WERI-Rb-1 (cell line): ENCODE data around the gene KCNMA1.

Experiments
- DNase-seq: peaks from one replicate; pipeline ENCODE4 v3.0.0-alpha.2; 2020
- H3K27ac ChIP-seq: fragments of 250-450 bp; sonication (Bioruptor Pico); 2 replicates; pipeline ENCODE4 v1.5.1; 2020; ENCODE audit warnings: mild to moderate bottlenecking, moderate library complexity
- H3K27me3 ChIP-seq: fragments of 250-450 bp; sonication (Bioruptor Pico); 2 replicates; pipeline ENCODE4 v1.5.1; 2021; ENCODE audit warnings: mild to moderate bottlenecking, low read depth, moderate library complexity; ENCODE audit not compliant: insufficient read depth, severe bottlenecking
- H3K36me3 ChIP-seq: fragments of 250-450 bp; sonication (Bioruptor Pico); 2 replicates; pipeline ENCODE4 v1.5.1; 2020; ENCODE audit warnings: mild to moderate bottlenecking, moderate library complexity
- H3K4me3 ChIP-seq: 2 replicates; pipeline ENCODE4 v1.5.1; 2011; ENCODE audit warnings: low read depth, mild to moderate bottlenecking, control low read depth, low read length
- H3K9me3 ChIP-seq: fragments of 250-450 bp; sonication (Bioruptor Pico); 2 replicates; pipeline ENCODE4 v1.5.1; 2021; ENCODE audit warnings: mild to moderate bottlenecking, moderate library complexity; ENCODE audit not compliant: severe bottlenecking
- CTCF ChIP-seq: IDR thresholded peaks from 2 replicates; pipeline ENCODE4 v1.5.1; 2011; ENCODE audit warnings: low read depth, mild to moderate bottlenecking, control low read depth, inconsistent platforms, low read length

The KCNMA1 gene

GRCh38 chr10:77420947-77421523 is 216.6 kb downstream of the KCNMA1 start:
- Histone ChIP-seq H3K36me3 (no peaks in the 10 kb centered on the region), H3K4me3 (no peak overlapping the region), H3K27me3 (no peaks in the 10 kb centered on the region), H3K27ac (no peak overlapping the region), H3K9me3 (no peaks in the 10 kb centered on the region)
- TF ChIP-seq CTCF: no peak
- no peak for DNase-seq

GRCh38 chr10:77419979-77420378 is 217.6 kb downstream of the KCNMA1 start:
- no peak for DNase-seq
- no peaks in the 10 kb centered on the region for H3K27me3 ChIP-seq
- no peak for TF ChIP-seq CTCF
- H3K36me3 ChIP-seq: no peaks in the 10 kb centered on the region
- no peak overlapping the region for H3K4me3 ChIP-seq
- no peak overlapping the region for H3K27ac ChIP-seq
- no peaks in the 10 kb centered on the region for H3K9me3 ChIP-seq

DNA sequence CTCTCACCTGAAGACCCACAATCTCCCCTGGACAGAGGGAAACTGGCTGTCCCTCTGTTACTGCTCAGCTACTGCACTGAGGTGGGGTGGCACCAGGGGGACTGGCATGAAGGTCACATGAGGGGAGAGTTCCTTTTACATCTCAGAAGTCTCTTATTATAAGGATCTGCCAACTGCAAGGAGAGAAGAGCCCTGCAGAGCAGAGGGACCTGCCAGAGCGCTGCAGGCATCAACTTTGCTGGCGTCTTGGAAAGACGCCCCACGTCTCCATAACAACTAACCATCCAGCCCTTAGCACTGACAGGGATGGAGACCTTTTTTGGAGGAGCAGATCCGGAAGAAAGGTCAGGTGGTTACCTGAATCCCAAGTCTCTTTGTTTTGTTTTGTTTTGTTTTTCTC is 218.6 kb downstream of the KCNMA1 start:
- no peak for DNase-seq
- H3K27ac ChIP-seq: no peak overlapping the region
- H3K4me3 ChIP-seq: no peak overlapping the region
- no peaks in the 10 kb centered on the region for H3K36me3 ChIP-seq
- H3K9me3 ChIP-seq: no peaks in the 10 kb centered on the region
- H3K27me3 ChIP-seq: no peaks in the 10 kb centered on the region
- TF ChIP-seq CTCF: no peak

GRCh38 chr10:77417806-77418640 is 219.6 kb downstream of the KCNMA1 start:
- Histone ChIP-seq H3K36me3 (no peaks in the 10 kb centered on the region), H3K4me3 (no peak overlapping the region), H3K27me3 (no peaks in the 10 kb centered on the region), H3K9me3 (no peaks in the 10 kb centered on the region), H3K27ac (no peak overlapping the region)
- DNase-seq: no peak
- no peak for TF ChIP-seq CTCF

GRCh38 chr10:77417359-77417758 is 220.2 kb downstream of the KCNMA1 start:
- H3K9me3 ChIP-seq: no peaks in the 10 kb centered on the region
- TF ChIP-seq CTCF: no peak
- H3K27ac ChIP-seq: no peak overlapping the region
- H3K4me3 ChIP-seq: no peak overlapping the region
- no peak for DNase-seq
- no peaks in the 10 kb centered on the region for H3K36me3 ChIP-seq
- H3K27me3 ChIP-seq: no peaks in the 10 kb centered on the region
